Panc1 (cell line): ENCODE results near the gene SLC6A19. TPM values are rescaled to one million over a fixed set of nuclear protein-coding genes. Genes with fewer than 3 reads are reported as not detected.

ENCODE experiments used
- ATAC-seq: fragments of 200-7000 bp; cut with Tn5 transposase; 2 replicates; pipeline ENCODE4 v1.9.1; 2020; ENCODE audit warnings: mild to moderate bottlenecking, moderate library complexity
- BruUV-seq: library from RNA; stranded (reverse); fragments of 400-500 nt; replicated peaks from 2 replicates; lab custom pipeline; 2021; lab: Mats Ljungman, UMichigan
- CTCF ChIA-PET: fragments of 300-600 bp; sonication (Branson Sonifier 250); formaldehyde crosslinking; loops from one replicate; lab custom pipeline; 2022; ENCODE audit warnings: antibody characterized with exemption; lab: Charles Lee
- POLR2A ChIA-PET: fragments of 300-600 bp; sonication (Branson Sonifier 250); formaldehyde crosslinking; loops from one replicate; lab custom pipeline; 2022; ENCODE audit warnings: antibody characterized with exemption; lab: Charles Lee
- DNase-seq: peaks from one replicate; pipeline ENCODE4 v3.0.0-alpha.2; 2010; ENCODE audit warnings: low read depth, low spot score
- H3K27ac ChIP-seq: 2 replicates; pipeline ENCODE4 v1.5.1; 2011; ENCODE audit warnings: mild to moderate bottlenecking, low read length, inconsistent platforms
- H3K27me3 ChIP-seq: fragments of 200-500 bp; sonication (Bioruptor generic); 2 replicates; pipeline ENCODE4 v1.6.0; 2014; ENCODE audit warnings: low read length, inconsistent platforms; ENCODE audit not compliant: control insufficient read depth, insufficient read depth
- H3K36me3 ChIP-seq: fragments of 200-500 bp; sonication (Bioruptor generic); 2 replicates; pipeline ENCODE4 v1.5.1; 2014; ENCODE audit warnings: inconsistent platforms, mild to moderate bottlenecking, low read length, moderate library complexity; ENCODE audit not compliant: control insufficient read depth, insufficient read depth
- H3K4me1 ChIP-seq: 2 replicates; pipeline ENCODE4 v1.5.1; 2011; ENCODE audit warnings: inconsistent platforms, mild to moderate bottlenecking, low read length, moderate library complexity; ENCODE audit not compliant: control insufficient read depth, insufficient read depth
- H3K4me3 ChIP-seq, 2 experiments: 2 replicates each; pipeline ENCODE4 v1.5.1; 2011 to 2012; ENCODE audit warnings: low read depth in 2 of 2, low read length in 2 of 2, mild to moderate bottlenecking in 2 of 2, inconsistent platforms in 1 of 2, moderate library complexity in 1 of 2
- H3K9me3 ChIP-seq: fragments of 200-500 bp; sonication (Bioruptor generic); 2 replicates; pipeline ENCODE4 v1.5.1; 2014; ENCODE audit warnings: low read depth, mild to moderate bottlenecking, inconsistent platforms, low read length, moderate library complexity; ENCODE audit not compliant: control insufficient read depth, insufficient read depth
- CTCF ChIP-seq: fragments of 450-650 bp; IDR thresholded peaks from 2 replicates; pipeline ENCODE4 v1.5.1; 2017; ENCODE audit warnings: mild to moderate bottlenecking
- POLR2AphosphoS5 ChIP-seq: IDR thresholded peaks from 2 replicates; pipeline ENCODE4 v1.6.1; 2012; ENCODE audit warnings: mild to moderate bottlenecking, low read depth, low read length, moderate library complexity
- REST ChIP-seq, 2 experiments: IDR thresholded peaks; 2 replicates each; pipeline ENCODE4 v1.6.1; 2011 to 2012; ENCODE audit warnings: low read depth in 2 of 2, control low read depth in 1 of 2, low read length in 1 of 2, mild to moderate bottlenecking in 1 of 2, moderate library complexity in 1 of 2; ENCODE audit not compliant: insufficient read depth in 1 of 2
- SIN3A ChIP-seq: IDR thresholded peaks from 2 replicates; pipeline ENCODE4 v1.6.1; 2012; ENCODE audit warnings: low read depth, mild to moderate bottlenecking, low read length, moderate library complexity, borderline replicate concordance; ENCODE audit not compliant: insufficient read depth
- TCF7L2 ChIP-seq: IDR thresholded peaks from 2 replicates; pipeline ENCODE4 v1.6.1; 2011; ENCODE audit warnings: mild to moderate bottlenecking, low read depth, low read length, inconsistent platforms
- in situ Hi-C: cut with HindIII; loops from 2 replicates; pipeline ENCODE4 v1.10.0; 2016; ENCODE audit warnings: low sequenced_read_pairs, low pct_unique_long_range_greater_than_20kb
- intact Hi-C: fragments of 100-400 bp; cut with micrococcal nuclease; formaldehyde crosslinking; loops from one replicate; pipeline ENCODE4 v1.10.0; 2022; ENCODE audit not compliant: unreplicated experiment
- total RNA-seq: library from RNA; stranded (reverse); gene quantifications from one replicate; pipeline ENCODE4 v1.2.1, GENCODE V29; 2021; ENCODE audit not compliant: unreplicated experiment

SLC6A19 gene
- total RNA-seq, 1 experiment from 2014 or later, result 0.23 TPM

- no peak for ATAC-seq
- no peaks in the 10 kb centered on the region for H3K9me3 ChIP-seq
- H3K36me3 ChIP-seq, result no peaks in the 10 kb centered on the region; the same call in 1 of the 2 replicates
- peaks cover 10% of the 10 kb centered on the region for H3K27me3 ChIP-seq
- H3K4me1 ChIP-seq, result no peaks in the 10 kb centered on the region
- intact Hi-C loops, result no loop called here
- no peak overlapping the region for H3K27ac ChIP-seq
- H3K4me3 ChIP-seq, result no peak overlapping the region
- TF ChIP-seq SIN3A (no peak), POLR2AphosphoS5 (no peak), TCF7L2 (no peak), REST (IDR thresholded peaks at IDR 0.05; ENCODE audit: insufficient read depth in 1 of 2, low read depth in 2 of 2, low read length in 1 of 2) (no peak), CTCF (no peak)
- BruUV-seq, result no TSS peak
- in situ Hi-C loops, result no loop called here
- no peak for DNase-seq
- CTCF ChIA-PET, result no interaction called here
- POLR2A ChIA-PET, result no interaction called here
These were observed 7.0 kb upstream of the SLC6A19 start for GRCh38 chr5:1194378-1194777.

- DNase-seq (no peak), ATAC-seq (0 out of 2 replicates have a peak, but pooled peaks have one; percentile 23)
- no peak for TF ChIP-seq SIN3A
- no peak for TF ChIP-seq CTCF
- no peak for TF ChIP-seq TCF7L2
- no peak for TF ChIP-seq POLR2AphosphoS5
- TF ChIP-seq REST (IDR thresholded peaks at IDR 0.05; ENCODE audit: insufficient read depth in 1 of 2, low read depth in 2 of 2, low read length in 1 of 2), result no peak
- no TSS peak for BruUV-seq
- intact Hi-C loops (no loop called here), in situ Hi-C loops (no loop called here)
- POLR2A ChIA-PET, result no interaction called here
- Histone ChIP-seq H3K9me3 (no peaks in the 10 kb centered on the region), H3K36me3 (no peaks in the 10 kb centered on the region; the same call in 1 of the 2 replicates), H3K27ac (no peak overlapping the region), H3K27me3 (peaks cover 8% of the 10 kb centered on the region), H3K4me1 (no peaks in the 10 kb centered on the region), H3K4me3 (no peak overlapping the region)
- CTCF ChIA-PET, result no interaction called here
These were observed 6.0 kb upstream of the SLC6A19 start for GRCh38 chr5:1195439-1195838.
